Endometrial microvascular endothelial cells (primary cell): ENCODE measurements around the gene PPP1R14C. TPM values are rescaled to one million over a fixed set of nuclear protein-coding genes. Genes with fewer than 3 reads are reported as not detected.

ENCODE experiments used
- in situ Hi-C: cut with HindIII; loops from 2 replicates; pipeline ENCODE4 v1.10.0; 2017; ENCODE audit warnings: low sequenced_read_pairs, low pct_unique_long_range_greater_than_20kb; ENCODE audit errors: inconsistent ontology term
- total RNA-seq: library from RNA; depleted of rRNA; stranded (reverse); fragments of >200 nt; gene quantifications from one replicate; pipeline ENCODE4 v1.2.3, GENCODE V29; 2015; ENCODE audit errors: inconsistent ontology term

PPP1R14C gene, protein sequence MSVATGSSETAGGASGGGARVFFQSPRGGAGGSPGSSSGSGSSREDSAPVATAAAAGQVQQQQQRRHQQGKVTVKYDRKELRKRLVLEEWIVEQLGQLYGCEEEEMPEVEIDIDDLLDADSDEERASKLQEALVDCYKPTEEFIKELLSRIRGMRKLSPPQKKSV
- total RNA-seq = not detected

DNA sequence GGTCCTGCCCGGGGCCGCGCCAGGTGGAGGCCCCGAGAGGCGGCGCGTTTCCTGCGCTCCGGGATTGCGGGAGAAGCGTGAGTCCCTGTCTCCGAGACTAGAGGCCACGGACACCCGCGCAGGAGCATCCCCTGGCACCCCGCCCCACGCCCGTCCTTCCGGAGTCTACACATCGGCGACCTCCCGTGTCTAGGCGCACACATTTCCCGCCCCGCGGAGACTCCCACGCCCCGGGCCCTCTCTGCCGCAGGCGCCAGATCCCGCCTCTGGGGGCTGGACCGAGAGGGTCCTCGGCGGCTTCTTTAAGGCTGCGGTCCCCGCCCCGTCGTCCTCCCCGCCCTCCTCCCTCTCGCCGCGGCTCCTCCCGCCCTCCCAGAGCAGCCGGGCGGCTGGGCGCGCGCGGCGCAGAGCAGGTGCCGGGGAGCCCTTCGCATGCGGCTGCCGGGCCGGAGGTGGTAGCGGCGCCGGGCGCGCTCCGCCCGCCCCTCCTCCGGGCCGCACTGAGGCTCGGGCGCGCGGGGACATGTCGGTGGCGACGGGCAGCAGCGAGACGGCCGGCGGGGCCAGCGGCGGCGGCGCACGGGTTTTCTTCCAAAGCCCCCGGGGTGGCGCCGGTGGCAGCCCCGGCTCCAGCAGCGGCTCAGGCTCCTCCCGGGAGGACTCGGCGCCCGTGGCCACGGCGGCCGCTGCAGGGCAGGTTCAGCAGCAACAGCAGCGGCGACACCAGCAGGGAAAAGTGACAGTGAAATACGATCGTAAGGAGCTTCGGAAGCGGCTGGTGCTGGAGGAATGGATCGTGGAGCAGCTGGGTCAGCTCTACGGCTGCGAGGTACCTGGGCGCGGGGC is at the start of gene PPP1R14C:
Gene PPP1R14C (plus strand): TSS at position 375 of the 846 bp plus-strand sequence. CDS start 149 bp downstream, at position 524.
- in situ Hi-C loops = no loop called here

DNA sequence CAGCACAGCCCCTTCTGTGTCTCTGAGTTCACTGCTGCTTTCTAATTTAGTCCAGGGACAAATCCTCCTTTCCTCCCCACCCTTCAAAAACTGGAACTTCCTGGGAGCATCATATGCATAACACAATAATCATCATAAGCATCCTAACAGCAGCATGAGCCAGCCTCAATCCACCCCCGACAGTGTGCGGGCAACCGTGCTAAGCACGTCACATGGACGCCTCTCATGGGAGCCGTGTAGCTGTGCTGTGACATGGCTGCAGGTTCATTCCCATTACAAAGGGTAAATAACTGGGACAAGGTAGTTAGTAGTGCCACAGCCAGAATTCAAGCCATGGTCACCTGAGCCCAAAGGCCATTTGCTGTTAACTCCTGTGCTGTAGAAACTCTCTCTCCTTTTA is 49.4 kb upstream of the PPP1R14C start:
- in situ Hi-C loops = no loop called here

DNA sequence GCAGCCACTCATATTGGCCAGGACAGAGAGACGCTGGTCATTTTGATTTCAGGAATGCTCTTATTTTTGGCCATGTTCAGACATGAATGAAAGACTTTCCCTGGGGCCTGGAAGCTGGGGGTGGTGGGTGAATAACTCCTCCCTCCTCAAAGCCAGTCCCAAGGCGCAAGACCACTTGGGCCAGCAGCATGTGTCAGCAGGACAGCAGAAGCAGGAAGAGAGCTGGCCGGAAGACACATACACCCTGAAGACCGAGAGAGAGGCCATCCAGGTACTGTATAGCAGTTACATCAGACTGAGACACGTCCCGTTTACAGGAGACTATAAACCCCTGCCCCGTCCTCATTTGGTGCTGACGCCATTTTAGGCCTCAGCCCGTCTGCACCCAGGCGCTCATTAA is 44.7 kb upstream of the PPP1R14C start:
- in situ Hi-C loops = no loop called here

DNA sequence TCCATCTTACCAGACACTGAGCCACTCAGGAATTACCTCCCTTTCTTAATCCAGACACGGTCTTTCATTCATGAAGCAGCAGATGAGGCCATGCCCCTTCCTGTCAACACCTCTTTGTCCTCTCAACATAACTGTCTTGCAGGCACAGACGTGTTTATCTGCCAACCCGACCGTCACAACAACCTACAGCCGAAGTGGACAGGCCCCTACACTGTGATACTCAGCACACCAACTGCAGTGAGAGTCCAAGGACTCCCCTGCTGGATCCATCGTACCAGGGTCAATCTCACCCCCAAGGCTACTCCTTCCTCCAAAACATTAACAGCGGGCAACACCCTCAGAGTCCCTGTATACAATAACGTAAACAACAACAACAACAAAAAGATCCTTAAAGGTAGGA is 43.3 kb upstream of the PPP1R14C start:
- in situ Hi-C loops = no loop called here

DNA sequence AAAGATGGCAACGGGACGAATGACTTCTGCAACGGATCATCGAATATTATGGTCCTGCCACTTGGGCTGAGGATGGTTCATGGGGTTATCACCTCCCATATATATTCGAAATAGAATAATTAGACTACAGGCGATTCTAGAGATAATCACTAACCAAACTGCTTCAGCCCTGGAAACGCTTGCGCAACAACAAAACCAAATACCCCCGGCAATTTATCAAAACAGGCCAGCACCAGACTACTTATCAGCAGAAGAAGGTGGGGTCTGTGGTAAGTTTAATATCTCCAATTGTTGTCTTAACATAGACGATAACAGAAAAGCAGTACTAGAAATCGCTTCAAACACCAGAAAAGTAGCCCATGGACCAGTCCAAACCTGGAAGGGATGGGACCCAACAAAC is 42.9 kb upstream of the PPP1R14C start:
- in situ Hi-C loops = no loop called here

DNA sequence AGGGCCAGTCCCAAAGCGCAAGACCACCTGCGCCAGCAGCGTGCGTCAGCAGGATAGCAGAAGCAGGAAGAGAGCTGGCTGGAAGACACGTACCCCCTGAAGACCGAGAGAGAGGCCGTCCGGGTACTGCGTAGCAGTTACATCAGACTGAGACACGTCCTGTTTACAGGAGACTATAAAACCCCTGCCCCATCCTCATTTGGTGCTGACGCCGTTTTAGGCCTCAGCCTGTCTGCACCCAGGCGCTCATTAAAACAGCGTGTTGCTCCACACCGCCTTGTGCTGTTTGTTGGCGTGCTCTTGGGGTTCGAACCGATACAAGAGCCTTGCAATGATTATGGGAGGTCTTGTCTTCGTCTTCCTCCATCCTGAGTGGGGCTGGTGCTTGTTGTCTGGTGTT is 42.1 kb upstream of the PPP1R14C start:
- in situ Hi-C loops = no loop called here

DNA sequence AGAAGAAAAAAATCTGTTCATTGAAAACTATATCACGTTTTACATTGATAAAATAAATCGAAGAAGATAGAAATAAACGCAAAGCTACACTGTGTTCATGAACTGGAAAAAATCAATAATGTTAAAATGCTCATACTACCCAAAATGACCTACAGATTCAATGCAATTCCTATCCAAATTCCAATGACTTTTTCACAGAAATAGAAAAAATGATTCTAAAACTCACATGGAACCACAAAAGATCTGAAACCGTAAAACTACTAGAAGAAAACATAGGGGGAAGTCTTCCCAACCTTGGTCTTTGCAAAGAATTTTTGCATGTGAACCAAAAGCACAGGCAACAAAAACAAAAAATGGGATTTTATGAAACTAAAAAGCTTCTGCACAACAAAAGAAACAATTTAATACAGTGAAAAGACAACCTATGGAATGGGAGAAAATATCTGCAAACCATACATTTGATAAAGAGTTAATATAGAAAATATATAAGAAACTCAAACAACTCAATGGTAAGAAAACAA is 40.0 kb upstream of the PPP1R14C start:
- in situ Hi-C loops = no loop called here

DNA sequence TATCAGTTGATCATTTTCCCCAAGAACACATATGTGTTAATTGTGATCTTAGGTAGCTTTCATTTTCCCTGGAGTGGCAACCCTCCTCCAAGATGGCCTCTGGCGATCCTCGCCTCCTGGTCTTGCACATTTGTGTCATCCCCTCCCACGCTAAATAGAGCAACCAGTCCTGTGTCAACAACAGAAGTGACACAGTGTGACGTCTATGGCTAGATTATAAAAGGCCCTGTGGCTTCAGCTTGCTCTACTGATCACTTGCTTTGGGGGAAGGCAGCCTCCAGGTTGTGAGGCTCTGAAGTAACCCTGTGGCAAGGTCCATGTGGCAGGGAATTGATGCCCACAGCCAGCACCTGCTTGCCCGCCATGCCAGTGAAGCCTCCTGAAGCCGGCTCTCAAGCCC is 30.6 kb upstream of the PPP1R14C start:
- in situ Hi-C loops = no loop called here

DNA sequence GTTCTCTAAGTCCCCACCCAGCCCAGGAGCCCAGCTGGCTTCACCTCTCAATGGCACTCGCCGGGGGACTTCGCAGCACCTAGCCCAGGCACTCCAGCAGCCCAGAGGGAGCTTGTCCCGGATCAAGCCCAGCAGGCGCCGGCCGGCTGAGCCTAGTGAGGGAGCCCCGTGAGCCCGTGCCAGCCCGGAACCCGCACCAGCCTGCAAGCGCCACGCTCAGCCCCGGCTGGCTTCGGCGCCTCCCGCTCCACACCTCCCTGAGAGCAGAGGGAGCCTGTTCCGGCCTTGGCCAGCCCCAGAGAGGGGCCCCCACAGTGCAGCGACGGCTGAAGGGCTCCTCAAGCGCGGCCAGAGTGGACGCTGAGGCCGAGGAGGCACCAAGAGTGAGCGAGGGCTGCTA is 27.1 kb upstream of the PPP1R14C start:
- in situ Hi-C loops = no loop called here

DNA sequence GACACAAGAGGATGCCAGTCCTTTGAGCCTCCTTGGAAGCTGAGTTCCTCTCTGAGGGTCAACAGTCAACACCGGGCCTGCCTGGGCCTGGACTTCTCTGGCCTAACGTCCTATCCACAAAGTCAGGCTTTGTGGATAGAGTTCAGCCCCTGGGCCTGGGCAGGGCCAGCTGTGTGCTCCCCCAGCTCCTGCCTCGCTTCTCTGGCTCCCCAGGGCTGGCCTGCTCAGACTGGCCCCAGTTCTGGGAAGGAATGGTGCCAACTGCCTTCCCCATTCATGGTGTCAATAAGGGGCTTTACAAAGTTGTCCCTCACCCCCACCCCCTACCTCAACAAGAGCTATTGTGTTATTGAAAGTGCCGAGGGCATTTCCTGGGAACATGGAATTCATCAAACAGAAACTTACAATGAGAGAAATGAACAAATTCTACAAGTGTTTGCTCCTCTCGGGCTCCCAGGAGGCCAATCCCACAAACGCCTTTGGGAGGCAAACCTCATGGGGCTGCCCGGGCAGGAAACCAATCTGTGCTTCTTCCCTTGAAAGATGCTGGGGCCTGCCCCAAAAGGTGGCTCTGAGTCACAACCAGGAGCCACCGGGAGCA is 26.5 kb upstream of the PPP1R14C start:
- in situ Hi-C loops = no loop called here

DNA sequence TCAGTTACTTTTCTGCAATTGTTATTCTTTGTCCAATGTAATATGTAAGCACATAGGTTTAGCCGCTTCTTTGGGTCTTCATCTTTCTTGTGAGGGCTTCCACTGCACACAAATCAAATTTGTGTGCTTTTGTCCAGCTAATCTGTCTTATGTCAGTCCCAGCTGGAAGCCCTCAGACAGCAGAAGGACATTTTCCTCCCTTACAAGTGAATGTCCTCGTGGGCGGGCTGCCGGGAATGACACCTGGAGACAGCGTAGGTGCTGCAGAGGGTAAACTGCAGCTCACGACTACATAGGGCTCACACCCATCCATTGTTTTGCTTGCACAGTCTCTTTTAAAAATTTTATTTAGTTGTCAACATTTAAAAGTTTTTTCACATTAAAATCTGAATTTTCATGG is 24.6 kb upstream of the PPP1R14C start:
- in situ Hi-C loops = no loop called here

DNA sequence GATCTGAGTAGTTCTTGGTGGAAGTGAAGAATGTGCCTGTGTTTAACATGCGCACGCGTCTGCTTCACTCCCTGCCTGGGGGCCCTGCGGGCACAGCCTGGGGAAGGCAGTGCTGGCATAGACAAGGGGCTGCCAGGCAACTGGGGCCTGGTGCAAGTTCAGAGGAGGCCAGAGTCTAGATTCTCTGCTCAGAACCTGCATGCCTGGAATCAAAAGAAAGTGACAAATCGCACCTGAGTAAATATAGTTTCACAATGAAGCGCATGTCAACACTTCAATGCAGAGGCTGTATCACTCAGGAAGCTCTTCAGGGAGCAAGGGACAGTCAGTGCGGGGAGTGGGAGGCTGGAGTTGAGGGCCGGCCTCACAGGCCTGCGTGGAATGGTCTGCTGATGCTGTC is 24.2 kb upstream of the PPP1R14C start:
- in situ Hi-C loops = no loop called here

DNA sequence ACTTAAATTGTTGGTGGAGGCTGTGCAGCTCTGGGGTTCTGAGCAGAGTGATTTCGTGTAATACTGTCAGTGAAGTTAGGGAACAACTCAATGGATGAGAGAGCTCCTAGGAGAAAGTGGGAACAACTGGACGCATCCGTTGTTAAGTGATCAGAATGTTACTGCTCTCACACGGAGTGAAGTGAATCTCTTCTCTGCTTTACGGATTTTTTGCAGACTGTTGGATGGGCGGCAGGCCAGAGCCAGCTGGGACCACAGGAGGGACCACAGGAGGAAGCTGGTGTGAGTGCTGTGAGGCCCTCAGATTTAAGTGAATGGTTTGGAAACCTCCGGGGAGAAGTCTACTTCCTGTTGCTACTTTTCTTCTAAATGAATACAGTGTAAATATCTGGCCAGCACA is 23.7 kb upstream of the PPP1R14C start:
- in situ Hi-C loops = no loop called here

DNA sequence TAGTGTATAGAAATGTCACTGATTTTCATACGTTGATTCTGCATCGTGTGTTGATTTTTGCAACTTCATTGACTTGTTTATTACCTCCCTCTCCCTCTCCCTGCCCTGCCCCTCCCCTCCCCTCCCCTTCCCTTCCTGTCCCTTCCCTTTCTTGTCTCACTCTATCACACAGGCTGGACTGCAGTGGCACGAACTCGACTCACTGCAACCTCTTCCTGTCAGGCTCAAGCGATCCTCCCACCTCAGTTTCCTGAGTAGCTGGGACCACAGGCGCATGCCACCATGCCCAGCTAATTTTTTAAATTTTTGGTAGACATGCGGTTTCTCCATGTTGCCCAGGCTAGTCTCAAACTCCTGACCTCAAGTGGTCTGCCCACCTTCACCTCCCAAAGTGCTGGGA is 19.2 kb upstream of the PPP1R14C start:
- in situ Hi-C loops = no loop called here

DNA sequence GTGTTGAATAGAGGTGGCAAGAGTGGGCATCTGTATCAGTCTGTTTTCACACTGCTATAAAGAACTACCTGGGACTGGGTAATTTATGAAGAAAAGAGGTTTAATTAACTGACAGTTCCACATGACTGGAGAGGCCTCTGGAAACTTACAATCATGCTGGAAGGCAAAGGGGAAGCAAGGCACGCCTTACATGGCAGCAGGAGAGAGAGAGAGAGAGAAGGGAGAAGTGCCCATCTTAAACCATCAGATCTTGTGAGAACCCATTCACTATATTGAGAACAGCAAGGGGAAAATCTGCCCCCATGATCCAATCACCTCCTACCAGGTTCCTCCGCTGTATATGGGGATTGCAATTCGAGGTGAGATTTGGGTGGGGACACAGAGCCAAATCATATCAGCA is 18.6 kb upstream of the PPP1R14C start:
- in situ Hi-C loops = no loop called here

DNA sequence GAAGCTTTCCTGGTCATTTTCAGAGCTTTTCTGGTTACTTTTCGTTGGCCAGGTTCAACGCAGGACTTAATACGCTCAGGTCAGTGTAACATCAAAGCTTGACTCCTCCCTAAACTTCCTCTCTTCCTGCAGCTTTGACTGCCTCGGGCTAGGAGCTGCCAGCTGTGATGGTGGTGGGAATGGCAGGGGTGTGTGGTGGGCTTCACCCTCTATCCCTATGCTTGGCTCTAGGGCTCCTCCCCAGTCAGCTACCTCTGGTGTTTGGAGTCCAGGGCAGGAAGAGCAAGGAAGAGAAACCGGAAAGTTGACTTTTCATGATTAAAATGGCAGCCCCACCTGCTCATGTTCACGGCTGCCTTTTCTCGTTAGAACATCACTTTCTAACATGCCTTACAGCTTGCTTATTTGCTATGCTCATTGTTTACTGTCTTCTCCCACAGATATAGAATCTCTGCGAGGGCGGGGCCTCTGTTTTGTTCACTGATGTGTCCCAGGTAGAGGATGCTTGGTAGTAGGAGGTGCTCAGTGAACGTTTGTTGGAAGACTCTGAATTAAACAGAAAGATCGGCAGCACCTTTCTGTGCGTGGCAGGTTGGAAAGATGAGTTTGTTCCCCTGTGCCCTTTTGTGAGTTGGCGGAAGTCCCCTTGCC is 16.1 kb upstream of the PPP1R14C start:
- in situ Hi-C loops = no loop called here

DNA sequence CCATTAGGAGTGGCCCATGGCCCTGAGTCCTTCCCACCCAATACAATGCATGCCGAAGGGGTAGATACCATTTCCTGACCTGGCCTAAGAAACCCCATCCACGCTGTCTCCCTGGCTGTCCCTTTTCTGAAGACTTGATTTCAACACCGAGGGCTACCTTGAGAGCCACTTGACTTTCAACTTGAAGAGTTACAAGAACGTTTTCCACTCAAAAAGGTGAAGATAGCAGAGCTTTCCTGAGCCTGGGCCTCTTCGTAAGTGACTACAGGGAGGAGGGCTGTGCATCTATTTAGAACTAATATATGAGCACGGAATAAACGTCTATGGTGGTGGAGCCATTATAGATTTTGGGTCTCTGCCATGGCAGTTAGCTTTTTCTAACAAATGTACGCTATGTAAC is 14.4 kb upstream of the PPP1R14C start:
- in situ Hi-C loops = no loop called here

DNA sequence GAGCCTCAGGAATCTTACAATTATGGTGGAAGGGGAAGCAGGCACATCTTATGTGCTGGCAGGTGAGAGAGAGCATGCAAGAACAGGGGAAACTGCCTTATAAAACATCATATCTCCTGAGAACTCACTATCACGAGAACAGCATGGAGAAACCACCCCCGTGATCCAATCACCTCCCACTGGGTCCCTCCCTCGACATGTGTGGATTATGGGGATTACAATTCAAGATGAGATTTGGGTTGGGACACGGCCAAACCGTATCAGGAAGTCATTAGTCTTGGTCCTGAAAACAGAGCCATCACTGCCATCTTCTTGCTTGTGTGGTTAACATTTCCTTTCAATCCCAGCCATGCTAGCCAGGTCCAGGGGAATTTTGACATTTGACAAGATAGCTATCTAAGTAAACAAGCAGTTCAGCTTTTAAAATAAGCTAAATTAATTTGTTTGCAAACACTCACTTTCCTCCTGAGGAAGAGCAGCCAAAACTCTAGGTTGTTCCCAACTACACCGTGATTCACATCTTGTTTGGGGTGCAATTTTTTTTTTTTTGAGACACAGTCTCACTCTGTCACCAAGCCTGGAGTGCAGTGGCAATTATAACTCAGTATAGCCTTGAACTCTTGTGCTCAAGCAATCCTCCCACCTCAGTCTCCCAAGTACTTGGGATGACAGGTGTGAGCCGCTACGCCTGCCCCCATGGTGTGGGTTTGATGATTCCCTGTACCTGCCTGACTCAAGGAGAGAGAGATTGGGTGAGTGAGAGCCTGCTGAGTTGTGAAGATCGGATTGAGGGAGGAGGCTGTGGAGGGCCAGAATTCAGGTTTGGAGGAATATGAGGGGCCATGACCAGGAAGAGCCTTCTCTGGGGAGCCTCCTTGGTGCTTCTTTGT is 13.0 kb upstream of the PPP1R14C start:
- in situ Hi-C loops = no loop called here

DNA sequence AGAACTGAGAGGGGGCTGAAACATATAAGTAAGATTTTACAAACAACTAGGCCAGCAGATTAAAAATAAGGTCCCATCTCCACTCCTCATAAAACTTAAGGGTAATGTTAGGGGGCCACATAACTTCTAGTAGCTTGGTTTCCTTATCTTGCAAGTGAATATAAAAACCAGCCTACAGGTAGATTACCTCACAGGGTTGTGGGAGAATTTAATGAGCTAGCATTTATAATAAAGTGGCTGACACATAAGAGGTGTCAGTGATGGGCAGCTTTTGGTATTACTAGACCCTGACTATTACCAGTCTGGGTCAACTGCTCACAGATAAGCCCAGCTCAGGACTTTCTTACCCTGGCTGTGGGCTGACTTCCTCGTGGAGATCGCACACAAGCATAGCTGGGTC is 9.2 kb upstream of the PPP1R14C start:
- in situ Hi-C loops = no loop called here
